PFSK-1 (cell line): ENCODE results near the gene PPM1L.

ENCODE experiments used
- FOXP2 ChIP-seq: optimal IDR thresholded peaks from 2 replicates; pipeline ENCODE3; 2011; ENCODE audit warnings: borderline replicate concordance, control low read depth, inconsistent platforms; ENCODE audit not compliant: insufficient read depth; ENCODE audit errors: extremely low read length, extremely low read depth
- POLR2AphosphoS5 ChIP-seq: IDR thresholded peaks from 2 replicates; pipeline ENCODE4 v1.6.1; 2012; ENCODE audit warnings: low read depth, mild to moderate bottlenecking, control low read depth, low read length, moderate library complexity
- SIN3A ChIP-seq: IDR thresholded peaks from 2 replicates; pipeline ENCODE4 v1.6.1; 2012; ENCODE audit warnings: mild to moderate bottlenecking, low read length, moderate library complexity, borderline replicate concordance; ENCODE audit not compliant: insufficient read depth
- TAF1 ChIP-seq: IDR thresholded peaks from 2 replicates; pipeline ENCODE4 v1.6.1; 2012; ENCODE audit warnings: low read length, control low read depth, borderline replicate concordance; ENCODE audit not compliant: insufficient read depth
- TF ChIP-seq, protein P1 (sequence below), 2 experiments: IDR thresholded peaks; 2 replicates each; pipeline versions ENCODE4 v1.6.1 to v1.8.0; 2011 to 2012; ENCODE audit warnings: low read depth in 2 of 2, low read length in 2 of 2, control low read depth in 1 of 2, inconsistent platforms in 1 of 2, mild to moderate bottlenecking in 1 of 2, moderate library complexity in 1 of 2; ENCODE audit not compliant: insufficient read depth in 1 of 2

Gene PPM1L

DNA sequence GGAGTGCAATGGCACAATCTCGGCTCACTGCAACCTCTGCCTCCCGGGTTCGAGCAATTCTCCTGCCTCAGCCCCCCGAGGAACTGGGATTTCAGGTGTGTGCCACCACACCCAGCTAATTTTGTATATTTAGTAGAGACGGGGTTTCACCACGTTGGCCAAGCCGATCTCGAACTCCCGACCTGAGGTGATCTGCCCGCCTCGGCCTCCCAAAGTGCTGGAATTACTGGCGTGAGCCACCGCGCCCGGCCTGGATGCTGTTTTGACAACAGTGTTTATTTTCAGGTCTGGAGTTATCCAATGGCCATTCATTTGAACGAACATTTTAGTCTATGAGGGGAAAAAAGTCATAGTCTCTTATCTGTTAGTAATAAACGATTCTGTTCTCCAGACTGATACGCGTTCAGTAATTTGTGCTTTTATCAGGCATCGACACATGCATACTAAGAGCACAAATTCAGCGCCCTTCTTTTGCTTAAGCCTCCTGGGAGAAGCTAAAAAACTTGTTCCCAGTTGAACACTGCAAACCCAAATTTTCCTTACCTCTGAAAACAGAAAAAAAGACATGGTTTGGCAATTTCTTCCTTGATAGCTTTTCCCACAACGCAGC is 347.9 kb downstream of the PPM1L start:
- TF ChIP-seq SIN3A: no peak
- no peak for TF ChIP-seq FOXP2
- no peak for TF ChIP-seq TAF1
- TF ChIP-seq POLR2AphosphoS5: no peak
- TF ChIP-seq, protein P1, sequence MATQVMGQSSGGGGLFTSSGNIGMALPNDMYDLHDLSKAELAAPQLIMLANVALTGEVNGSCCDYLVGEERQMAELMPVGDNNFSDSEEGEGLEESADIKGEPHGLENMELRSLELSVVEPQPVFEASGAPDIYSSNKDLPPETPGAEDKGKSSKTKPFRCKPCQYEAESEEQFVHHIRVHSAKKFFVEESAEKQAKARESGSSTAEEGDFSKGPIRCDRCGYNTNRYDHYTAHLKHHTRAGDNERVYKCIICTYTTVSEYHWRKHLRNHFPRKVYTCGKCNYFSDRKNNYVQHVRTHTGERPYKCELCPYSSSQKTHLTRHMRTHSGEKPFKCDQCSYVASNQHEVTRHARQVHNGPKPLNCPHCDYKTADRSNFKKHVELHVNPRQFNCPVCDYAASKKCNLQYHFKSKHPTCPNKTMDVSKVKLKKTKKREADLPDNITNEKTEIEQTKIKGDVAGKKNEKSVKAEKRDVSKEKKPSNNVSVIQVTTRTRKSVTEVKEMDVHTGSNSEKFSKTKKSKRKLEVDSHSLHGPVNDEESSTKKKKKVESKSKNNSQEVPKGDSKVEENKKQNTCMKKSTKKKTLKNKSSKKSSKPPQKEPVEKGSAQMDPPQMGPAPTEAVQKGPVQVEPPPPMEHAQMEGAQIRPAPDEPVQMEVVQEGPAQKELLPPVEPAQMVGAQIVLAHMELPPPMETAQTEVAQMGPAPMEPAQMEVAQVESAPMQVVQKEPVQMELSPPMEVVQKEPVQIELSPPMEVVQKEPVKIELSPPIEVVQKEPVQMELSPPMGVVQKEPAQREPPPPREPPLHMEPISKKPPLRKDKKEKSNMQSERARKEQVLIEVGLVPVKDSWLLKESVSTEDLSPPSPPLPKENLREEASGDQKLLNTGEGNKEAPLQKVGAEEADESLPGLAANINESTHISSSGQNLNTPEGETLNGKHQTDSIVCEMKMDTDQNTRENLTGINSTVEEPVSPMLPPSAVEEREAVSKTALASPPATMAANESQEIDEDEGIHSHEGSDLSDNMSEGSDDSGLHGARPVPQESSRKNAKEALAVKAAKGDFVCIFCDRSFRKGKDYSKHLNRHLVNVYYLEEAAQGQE (IDR thresholded peaks at IDR 0.05; ENCODE audit: insufficient read depth in 1 of 2, low read depth in 2 of 2, low read length in 2 of 2): no peak

DNA sequence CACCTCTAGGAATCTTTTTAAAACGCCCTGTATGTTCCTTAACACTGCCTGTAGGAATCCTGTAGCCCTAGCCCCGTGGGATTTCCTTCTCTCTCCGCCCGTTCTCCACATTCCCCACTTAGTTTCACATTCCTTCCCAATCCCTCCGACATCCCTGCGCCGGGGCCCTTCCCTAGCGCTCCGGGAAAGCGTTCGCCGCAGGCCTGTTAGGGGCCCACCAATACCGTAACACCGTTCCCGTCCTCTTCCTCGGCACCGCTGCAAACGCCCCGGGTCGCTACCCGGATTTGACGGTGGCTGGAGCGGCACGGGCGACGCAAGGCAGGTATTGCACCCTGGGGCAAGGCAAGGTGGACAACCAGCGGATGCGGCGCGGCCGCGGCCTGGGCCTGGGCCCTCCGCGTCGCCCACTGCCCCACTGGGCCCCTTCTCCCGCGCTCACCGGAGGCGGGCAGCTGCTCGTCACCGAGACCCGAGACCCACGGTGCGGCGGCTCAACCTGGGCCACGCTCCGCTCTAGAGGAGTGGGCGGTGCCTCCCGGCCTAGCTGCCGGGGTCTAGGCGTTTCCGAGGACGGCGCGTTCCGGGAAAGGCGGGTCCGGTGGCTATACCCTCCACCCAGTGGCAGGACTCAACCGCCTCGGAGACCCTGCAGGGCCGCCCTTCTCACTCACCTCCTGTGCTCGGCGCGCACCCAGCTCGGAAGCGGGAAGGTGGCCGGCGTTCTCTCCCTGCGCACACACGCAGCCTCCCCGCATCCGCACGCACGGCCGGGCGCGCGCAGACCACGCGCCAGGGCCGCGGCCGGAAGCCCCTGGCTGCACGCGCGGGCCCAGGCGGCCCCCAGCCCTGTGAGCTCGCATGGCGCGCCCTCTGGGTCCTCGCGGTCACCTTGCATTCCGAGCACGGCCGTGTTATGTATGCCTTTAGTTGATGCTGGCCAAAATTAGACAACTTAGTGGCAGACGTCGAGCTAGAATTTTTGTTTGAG is 348.8 kb downstream of the PPM1L start, which contains the start of gene B3GALNT1:
Gene B3GALNT1 (minus strand): TSS at position 789 of the 991 bp plus-strand sequence. CDS start 18,595 bp downstream, outside the sequence.
- TF ChIP-seq TAF1 (no peak), SIN3A (no peak), FOXP2 (no peak), POLR2AphosphoS5 (no peak)
- TF ChIP-seq, protein P1 (IDR thresholded peaks at IDR 0.05; ENCODE audit: insufficient read depth in 1 of 2, low read depth in 2 of 2, low read length in 2 of 2): no peak

DNA sequence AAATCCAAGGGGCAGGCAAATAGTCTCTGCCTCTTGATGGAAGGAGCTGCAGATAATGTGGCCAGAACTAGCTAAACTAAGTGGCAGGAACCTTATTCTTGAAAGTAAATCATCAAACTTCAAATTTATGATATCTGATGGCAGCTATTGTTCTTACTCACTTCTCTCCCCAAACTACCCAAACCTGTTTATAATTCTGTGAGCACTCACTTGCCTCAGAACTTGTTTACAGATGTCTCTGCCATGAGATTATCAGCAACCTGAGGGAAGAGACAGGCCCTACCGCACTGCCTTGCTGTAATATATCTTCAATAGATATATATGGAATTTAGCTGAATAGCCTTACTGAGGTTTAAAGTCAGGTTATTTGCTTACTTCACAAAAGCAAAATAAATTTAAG is 351.3 kb downstream of the PPM1L start:
- TF ChIP-seq TAF1 (no peak), SIN3A (no peak)
- TF ChIP-seq, protein P1 (IDR thresholded peaks at IDR 0.05; ENCODE audit: insufficient read depth in 1 of 2, low read depth in 2 of 2, low read length in 2 of 2): no peak

DNA sequence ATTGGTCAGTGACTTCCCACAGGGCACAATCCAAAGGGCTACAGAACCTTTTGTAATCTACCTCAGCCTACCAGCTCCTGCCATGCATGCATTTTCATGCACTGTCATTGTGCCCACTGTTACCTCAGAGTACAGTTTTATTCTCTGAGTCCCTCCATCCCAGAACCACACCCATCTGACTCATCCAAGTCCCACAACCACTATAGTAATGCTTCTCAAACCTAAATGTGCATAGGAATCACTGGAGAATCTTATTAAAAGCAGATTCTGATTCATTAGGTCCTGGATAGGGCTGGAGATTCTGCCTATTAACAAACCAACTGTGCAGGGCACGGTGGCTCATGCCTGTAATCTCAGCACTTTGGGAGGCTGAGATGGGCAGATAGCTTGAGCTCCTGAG is 352.8 kb downstream of the PPM1L start:
- TF ChIP-seq FOXP2 (no peak), TAF1 (no peak), POLR2AphosphoS5 (no peak), SIN3A (no peak)
- TF ChIP-seq, protein P1 (IDR thresholded peaks at IDR 0.05; ENCODE audit: insufficient read depth in 1 of 2, low read depth in 2 of 2, low read length in 2 of 2): no peak
